ENCODE measurements around the gene TBC1D14.
"Not testable (repeated sequence)": the region's sequence is repeated elsewhere in the genome, so short reads cannot be mapped to it uniquely, and the experiment has no call there.

TBC1D14 gene

DNA sequence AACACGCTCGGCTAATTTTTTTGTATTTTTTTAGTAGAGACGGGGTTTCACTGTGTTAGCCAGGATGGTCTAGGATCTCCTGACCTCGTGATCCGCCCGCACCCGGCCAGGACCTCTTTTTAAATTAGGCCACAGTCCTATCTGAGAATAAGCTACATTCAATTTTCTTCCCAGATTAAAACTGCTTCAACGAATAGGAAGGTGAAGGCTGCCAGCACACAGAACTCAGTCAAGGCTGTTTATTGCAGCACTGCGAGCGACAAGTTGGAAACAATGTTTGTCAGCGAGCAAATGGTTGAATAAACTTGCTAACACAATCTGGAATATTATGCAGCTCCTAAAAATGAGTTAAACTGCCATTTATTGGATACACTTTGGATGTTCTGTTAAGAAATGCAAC is 156.4 kb downstream of the TBC1D14 start:
- DNase-seq (no peak), ATAC-seq (no peak)

- ATAC-seq (no peak), DNase-seq (no peak)
Measured at GRCh38 chr4:7066493-7066892, 156.9 kb downstream of the TBC1D14 start.

DNA sequence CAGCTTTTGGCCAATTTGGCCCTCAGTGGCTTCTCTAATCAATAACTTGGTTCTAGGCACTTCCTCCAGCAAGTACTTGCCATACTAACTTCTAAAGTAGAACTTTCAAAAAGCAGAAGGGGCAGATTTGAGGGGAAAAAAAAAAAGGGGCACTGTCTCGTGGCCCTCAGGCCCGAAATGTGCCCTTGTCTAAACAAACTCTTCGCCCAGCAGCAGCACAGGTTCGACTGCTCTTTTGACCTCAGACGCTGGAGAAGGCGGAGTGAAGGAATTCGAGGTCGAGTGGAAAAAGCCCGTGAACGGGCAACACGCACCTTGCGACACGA is 157.5 kb downstream of the TBC1D14 start:
- no peak for ATAC-seq

DNA sequence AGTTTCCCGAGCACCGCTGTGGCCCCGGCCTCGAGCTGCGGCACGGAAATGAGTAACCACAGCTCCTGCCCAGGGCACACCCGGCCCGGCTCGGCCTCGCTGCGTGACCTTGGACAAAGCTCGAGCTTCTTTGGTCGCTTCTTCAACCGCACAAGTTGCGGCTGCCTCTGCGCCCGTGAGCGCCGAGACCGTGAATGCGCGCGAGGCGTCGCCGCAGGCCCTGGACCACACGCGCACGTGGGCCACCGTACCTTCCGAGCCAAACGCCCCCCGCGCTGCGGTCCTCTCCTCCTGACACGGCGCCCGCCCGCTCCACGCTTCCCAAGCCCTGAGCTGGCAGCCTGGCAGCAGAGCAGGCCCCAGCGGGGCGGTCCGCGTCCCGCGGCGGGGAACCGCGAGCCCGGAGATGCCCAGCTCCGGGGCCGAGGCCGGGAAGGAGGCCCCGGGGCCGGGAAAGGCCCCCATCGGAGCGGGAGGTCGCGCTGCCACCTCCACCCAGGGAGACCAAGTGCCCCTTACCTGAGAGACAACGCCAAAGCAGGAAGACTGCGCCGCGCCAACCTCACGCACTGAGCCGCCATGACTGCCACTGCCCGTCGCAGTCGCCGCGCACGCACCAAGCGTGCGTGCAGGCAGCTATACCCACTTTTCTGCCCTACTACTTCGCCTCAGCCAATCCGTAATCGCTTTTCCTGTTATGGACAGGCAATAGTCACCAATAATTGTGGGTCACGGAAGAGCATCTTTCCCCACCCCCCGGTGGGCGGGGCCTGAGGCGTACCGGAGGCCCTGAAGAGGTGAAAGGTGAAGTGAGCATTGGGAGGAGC is 158.0 kb downstream of the TBC1D14 start, which contains the start of gene GRPEL1:
GRPEL1 (minus strand) TSS at position 613 of the 827 bp plus-strand sequence; CDS start at position 581, 32 bp downstream.
- peak; percentile 93 for ATAC-seq
- DNase-seq = peak; percentile 100

More for the DNA sequence above, 157.5 kb downstream of the TBC1D14 start:
- DNase-seq = no peak

GRCh38 chr4:7068279-7068842 is 158.7 kb downstream of the TBC1D14 start:
- no peak for ATAC-seq
- no peak for DNase-seq

DNA sequence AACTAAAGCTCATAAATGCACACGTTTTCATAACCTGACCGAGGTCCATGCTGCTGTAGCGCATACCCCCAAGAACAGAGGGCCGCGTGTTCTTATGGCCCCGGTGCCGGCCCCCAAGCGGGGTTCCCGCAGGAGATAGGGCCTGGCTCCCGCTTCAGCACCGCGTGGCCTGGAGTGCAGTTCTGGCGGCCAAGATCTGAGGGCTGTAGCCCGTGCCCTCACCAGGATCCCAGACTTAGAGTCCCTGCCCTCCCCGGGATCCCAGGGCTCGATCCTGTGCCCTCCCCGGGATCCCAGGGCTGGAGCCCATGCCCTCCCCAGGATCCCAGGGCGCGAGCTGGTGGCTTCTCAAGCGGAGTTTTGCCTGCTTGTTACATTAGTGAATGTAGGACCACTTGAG is 159.3 kb downstream of the TBC1D14 start:
- peak; percentile 41 for DNase-seq
- no peak for ATAC-seq

DNA sequence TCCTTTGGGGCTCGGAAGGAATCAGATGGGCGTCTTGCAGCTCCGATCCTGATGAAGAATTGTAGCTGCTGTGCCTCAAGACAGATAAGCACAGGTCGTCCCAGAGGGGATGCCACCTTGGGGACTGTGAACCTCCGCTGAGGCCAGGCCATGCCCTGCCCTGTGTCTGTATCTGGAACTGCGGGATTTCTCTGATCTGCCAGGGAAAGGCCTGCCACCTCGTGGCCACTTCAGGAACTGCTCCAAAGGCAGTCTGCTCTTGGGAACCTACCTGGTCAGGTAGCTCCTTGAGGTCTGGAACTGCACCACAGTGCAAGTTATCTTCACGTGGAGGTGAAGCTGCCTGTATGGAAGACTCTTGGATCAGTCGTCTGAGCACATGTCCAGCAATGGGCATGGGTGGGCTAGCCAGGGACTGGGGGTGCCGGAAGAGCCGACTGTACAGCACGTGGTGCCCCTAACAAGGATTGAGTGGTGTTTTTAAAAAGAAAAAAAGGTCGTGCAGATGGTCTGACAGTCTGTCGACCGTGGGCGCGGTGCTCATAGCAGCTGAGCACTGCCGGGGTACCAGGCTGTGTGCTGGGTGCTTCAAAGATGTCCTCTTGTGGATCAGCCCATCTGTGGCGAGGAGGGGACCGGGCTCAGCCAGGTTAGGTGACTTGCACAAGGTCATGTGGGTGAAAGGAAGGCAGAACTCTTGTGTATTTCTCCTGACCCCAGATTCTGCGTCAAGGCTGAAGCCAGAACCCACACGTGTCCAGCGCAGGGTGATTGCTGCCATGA is 161.3 kb downstream of the TBC1D14 start:
- peak; percentile 88 for DNase-seq

DNA sequence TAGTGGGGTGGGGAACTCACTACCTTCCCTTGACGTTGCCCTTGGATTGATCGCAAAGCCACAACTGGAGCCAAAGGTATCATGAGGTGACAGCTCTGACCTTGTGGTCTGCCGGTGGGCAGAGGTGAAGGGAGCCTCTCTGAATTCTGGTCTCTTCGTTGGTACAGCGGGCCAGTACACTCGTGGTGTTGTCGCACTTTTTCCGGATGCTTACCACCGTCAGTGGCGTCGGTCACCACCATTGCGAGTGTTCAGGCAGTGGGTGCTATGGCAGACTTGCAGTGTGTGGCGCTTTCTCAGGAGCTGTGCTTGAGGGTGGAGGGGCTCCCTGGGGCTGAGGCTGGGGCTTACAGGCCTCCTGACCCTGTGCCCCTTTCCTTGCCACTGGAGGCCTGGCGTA is 163.4 kb downstream of the TBC1D14 start:
- no peak for DNase-seq
- ATAC-seq = no peak

More for the DNA sequence above, 161.3 kb downstream of the TBC1D14 start:
- peak; percentile 58 for ATAC-seq

GRCh38 chr4:7073526-7074390 is 164.1 kb downstream of the TBC1D14 start:
- DNase-seq (no peak), ATAC-seq (no peak)

GRCh38 chr4:7074426-7074825 is 164.8 kb downstream of the TBC1D14 start:
- ATAC-seq (no peak), DNase-seq (no peak)

- no peak for DNase-seq
- peak; percentile 44 for ATAC-seq
Measured at GRCh38 chr4:7075962-7076695, 166.5 kb downstream of the TBC1D14 start.

- ATAC-seq = peak; percentile 19
- DNase-seq = no peak
Measured at GRCh38 chr4:7076696-7077082, 167.1 kb downstream of the TBC1D14 start.

GRCh38 chr4:7077371-7077770 is 167.7 kb downstream of the TBC1D14 start:
- DNase-seq (no peak), ATAC-seq (no peak)

- DNase-seq = no peak
- ATAC-seq = no peak
Measured at GRCh38 chr4:7078025-7078424, 168.4 kb downstream of the TBC1D14 start.

DNA sequence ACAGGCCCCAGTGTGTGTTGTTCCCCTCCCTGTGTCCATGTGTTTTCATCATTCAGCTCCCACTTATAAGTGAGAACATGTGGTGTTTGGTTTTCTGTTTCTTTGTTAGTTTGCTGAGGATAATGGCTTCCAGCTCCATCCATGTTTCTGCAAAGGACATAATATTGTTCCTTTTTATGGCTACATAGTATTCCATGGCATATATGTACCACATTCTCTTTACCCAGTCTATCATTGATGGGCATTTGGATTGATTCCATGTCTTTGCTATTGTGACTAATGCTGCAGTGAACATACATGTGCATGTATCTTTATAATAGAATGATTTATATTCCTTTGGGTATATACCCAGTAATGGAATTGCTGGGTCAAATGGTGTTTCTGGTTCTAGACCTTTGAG is 169.9 kb downstream of the TBC1D14 start:
- DNase-seq, ATAC-seq: not testable (repeated sequence)

GRCh38 chr4:7079909-7080308 is 170.3 kb downstream of the TBC1D14 start:
- DNase-seq, ATAC-seq: not testable (repeated sequence)

Measured in stimulated activated naive CD8-positive, alpha-beta T cell treated with anti-CD3 and anti-CD28 coated beads, Interleukin-15, Interleukin-2, amounts not matched to agents 100 U/mL and 50 U/mL, for 24 hours (primary cell).